HFFc6 (cell line): ENCODE measurements around the gene SFXN4. TPM values are rescaled to one million over a fixed set of nuclear protein-coding genes. Genes with fewer than 3 reads are reported as not detected.

ENCODE experiments used
- DNase-seq: peaks from one replicate; pipeline ENCODE4 v3.0.0-alpha.2; 2018
- H3K27ac Mint-ChIP-seq: 2 replicates; pipeline ENCODE4 v1.8.0; 2020; ENCODE audit warnings: mild to moderate bottlenecking, mixed read lengths
- H3K27me3 Mint-ChIP-seq: 2 replicates; pipeline ENCODE4 v1.8.0; 2021; ENCODE audit warnings: mild to moderate bottlenecking, moderate library complexity, mixed read lengths; ENCODE audit not compliant: insufficient read depth
- H3K36me3 Mint-ChIP-seq: 2 replicates; pipeline ENCODE4 v1.8.0; 2021; ENCODE audit warnings: low read depth, mixed read lengths
- H3K4me1 Mint-ChIP-seq: 2 replicates; pipeline ENCODE4 v1.8.0; 2020; ENCODE audit warnings: low read depth, mixed read lengths
- H3K4me3 Mint-ChIP-seq: 2 replicates; pipeline ENCODE4 v1.8.0; 2020; ENCODE audit warnings: mild to moderate bottlenecking, moderate library complexity, mixed read lengths
- H3K9me3 Mint-ChIP-seq: 2 replicates; pipeline ENCODE4 v1.8.0; 2020; ENCODE audit warnings: mild to moderate bottlenecking, mixed read lengths
- total RNA-seq, 6 experiments: library from RNA; stranded (reverse); fragmentation: NEBNext Ultra II Directional; extraction: Animal tissue kit (Norgen Biotek cat#: 25700); gene quantifications; 2 replicates in 1 of 6; 3 replicates in 5 of 6; pipeline ENCODE4 v1.2.3, GENCODE V29; 2021
- TF ChIP-seq, protein P1 (sequence below): fragments of 200-600 bp; sonication (generic); IDR thresholded peaks from 2 replicates; pipeline ENCODE4 v1.5.0; 2021; ENCODE audit warnings: antibody characterized with exemption, mild to moderate bottlenecking

The SFXN4 gene
- total RNA-seq, 6 experiments from 2014 or later: 10.9 to 18.5 (median 14.2) TPM

DNA sequence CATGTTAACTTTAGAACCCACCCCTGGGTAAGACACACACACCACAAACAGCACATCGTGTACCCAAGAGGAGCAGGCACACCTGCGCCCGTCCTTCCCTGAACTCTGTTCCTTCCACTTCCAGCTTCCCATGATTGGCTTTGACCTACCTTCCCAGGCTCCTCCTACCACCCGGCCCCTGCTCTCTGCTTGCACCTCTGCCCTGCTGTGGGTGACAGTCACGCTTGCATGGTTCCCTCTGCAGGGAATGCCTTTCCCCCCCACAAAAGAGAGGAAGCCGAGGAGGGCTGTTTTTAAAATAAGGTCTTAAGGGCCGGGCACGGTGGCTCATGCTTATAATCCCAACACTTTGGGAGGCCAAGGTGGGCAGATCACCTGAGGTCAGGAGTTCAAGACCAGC, 16.4 kb downstream of the SFXN4 start:
- Mint-ChIP-seq H3K27me3 (peaks cover 2% of the 10 kb centered on the region), H3K4me1 (no peaks in the 10 kb centered on the region), H3K36me3 (peaks cover 15% of the 10 kb centered on the region), H3K27ac (no peak overlapping the region), H3K9me3 (no peaks in the 10 kb centered on the region), H3K4me3 (no peak overlapping the region)
- no peak for DNase-seq
- TF ChIP-seq, protein P1, sequence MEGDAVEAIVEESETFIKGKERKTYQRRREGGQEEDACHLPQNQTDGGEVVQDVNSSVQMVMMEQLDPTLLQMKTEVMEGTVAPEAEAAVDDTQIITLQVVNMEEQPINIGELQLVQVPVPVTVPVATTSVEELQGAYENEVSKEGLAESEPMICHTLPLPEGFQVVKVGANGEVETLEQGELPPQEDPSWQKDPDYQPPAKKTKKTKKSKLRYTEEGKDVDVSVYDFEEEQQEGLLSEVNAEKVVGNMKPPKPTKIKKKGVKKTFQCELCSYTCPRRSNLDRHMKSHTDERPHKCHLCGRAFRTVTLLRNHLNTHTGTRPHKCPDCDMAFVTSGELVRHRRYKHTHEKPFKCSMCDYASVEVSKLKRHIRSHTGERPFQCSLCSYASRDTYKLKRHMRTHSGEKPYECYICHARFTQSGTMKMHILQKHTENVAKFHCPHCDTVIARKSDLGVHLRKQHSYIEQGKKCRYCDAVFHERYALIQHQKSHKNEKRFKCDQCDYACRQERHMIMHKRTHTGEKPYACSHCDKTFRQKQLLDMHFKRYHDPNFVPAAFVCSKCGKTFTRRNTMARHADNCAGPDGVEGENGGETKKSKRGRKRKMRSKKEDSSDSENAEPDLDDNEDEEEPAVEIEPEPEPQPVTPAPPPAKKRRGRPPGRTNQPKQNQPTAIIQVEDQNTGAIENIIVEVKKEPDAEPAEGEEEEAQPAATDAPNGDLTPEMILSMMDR: no peak

DNA sequence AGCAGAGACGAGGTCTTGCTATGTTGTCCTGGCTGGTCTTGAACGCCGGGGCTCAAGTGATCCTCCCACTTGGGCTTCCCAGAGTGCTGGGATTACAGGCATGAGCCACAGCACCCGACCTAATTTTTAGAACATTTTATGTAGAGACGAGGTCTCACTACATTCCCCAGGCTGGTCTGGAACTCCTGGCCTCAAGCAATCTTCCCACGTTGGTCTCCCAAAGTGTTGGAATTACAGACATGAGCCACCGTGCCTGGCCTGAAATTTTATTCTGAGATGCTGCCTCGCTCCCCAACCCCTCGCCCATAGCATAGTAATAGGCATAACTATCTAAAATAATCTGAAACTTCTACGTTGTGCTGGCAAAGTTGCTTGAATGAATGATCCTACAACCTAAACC, 21.9 kb downstream of the SFXN4 start:
- H3K27ac Mint-ChIP-seq: no peak overlapping the region
- peaks cover 1% of the 10 kb centered on the region for H3K4me1 Mint-ChIP-seq
- no peaks in the 10 kb centered on the region; the same call in none of the 2 replicates for H3K27me3 Mint-ChIP-seq
- DNase-seq: no peak
- H3K36me3 Mint-ChIP-seq: peaks cover 3% of the 10 kb centered on the region
- H3K9me3 Mint-ChIP-seq: no peaks in the 10 kb centered on the region
- no peak overlapping the region for H3K4me3 Mint-ChIP-seq
- TF ChIP-seq, protein P1: no peak

DNA sequence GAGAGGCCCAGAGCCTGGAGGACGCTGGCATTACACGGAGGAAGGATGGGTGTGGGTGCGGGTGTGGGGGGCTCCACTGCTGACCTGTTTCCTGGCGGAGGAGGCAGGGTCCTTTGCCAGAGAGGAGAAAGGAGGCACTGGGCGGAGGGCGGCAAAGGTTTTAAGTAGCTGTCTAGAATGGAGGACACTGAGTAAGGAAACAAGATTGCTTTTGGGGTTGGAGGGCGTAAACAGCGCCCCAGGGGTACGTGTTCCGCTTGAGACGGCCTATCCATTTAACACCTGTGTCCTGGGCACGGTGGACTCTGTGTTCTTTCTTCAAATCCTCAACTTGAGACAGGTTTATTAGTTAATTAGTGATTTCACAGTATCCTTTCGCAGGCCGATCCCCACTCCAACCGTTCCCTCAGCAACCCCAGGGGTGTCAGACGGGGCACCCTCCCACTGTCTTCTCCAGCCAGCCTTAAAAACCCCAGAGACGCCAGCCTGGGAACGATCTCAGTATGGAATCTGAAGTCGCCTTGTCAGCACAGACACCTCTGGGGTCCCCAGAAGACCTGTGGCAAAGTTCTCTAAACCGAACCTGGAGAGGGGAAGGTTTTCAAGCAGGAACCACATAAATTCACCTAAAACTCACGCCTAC, 24.8 kb downstream of the SFXN4 start:
- peaks cover 7% of the 10 kb centered on the region for H3K36me3 Mint-ChIP-seq
- no peak overlapping the region for H3K27ac Mint-ChIP-seq
- H3K4me1 Mint-ChIP-seq: peaks cover 7% of the 10 kb centered on the region
- H3K27me3 Mint-ChIP-seq: no peaks in the 10 kb centered on the region; the same call in 1 of the 2 replicates
- H3K4me3 Mint-ChIP-seq: no peak overlapping the region
- no peaks in the 10 kb centered on the region for H3K9me3 Mint-ChIP-seq
- DNase-seq: no peak
- TF ChIP-seq, protein P1: no peak

DNA sequence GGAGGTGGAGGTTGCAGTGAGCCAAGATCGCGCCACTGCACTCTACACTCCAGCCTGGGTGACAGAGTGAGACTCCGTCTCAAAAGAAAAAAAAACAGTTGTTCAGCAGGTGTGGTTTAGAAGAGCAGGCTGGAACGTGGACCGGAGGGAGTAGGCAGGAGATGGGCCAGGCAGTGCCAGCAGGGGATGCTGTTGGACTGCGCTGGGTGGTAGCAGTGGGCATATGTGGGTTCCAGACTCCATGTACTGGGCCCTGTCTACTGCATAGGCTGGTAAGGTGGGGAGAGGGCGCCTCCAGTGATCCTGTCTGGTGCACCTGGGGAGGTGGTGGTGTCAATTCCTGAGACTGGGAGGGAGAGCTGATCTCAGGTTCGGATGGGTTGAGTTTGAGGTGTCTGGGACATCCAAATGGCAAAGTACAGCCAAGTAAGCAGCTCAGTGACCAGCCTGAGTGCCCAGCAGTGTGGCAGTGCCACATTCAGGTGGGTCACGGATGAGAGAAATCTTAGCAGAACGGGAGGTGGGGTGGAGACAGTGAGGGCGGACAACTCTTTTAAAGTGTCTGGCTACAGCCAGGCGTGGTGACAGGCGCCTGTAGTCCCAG, 25.9 kb downstream of the SFXN4 start:
- Mint-ChIP-seq H3K4me1 (peaks cover 15% of the 10 kb centered on the region), H3K4me3 (no peak overlapping the region), H3K9me3 (no peaks in the 10 kb centered on the region), H3K27me3 (no peaks in the 10 kb centered on the region), H3K27ac (no peak overlapping the region), H3K36me3 (peaks cover 7% of the 10 kb centered on the region)
- peak; percentile 15 for DNase-seq
- TF ChIP-seq, protein P1: peak; percentile 75

DNA sequence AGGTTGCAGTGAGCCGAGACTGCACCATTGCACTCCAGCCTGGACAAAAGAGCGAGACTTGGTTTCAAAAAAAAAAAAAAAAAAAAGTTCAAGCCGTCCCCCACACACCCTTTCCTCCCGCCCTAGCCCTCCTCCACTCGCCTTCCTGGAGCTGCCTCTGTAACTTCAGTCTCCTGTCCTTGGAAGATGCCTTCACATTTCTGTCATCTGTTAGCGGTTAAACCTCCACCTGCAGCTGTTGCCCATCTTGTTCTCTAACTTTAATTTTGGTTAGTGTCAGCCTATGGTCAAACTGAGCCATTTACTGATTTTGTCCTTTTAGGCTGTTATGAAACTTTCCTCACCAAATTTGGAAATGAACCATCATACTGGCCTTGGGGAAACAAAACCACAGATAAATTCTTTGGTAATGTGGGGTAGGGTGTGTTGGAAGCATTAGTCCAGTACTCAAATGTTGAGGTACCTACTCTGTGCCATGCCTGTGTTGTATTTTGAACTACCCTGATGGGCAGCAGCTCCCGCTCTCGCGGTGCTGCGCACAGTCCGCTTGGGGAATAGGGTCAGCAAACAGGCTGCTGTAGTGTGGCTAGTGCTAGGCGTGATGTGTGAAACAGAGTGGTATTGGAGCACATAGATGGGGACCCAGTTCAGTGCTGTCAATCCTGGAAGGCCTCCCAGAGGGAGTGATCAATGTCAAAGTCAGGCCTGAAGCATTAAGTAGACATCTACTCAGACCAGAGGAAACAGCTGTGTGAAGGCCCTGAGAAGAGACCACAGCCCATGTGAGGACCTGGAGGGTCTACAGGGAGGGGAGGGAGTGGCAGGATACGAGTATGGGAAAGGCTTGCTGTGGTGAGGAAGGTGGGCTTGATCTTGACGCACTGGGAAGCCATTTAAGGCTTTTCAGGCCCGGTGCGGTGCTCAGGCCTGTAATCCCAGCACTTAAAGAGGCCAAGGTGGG, 26.9 kb downstream of the SFXN4 start:
- TF ChIP-seq, protein P1: no peak
- H3K4me3 Mint-ChIP-seq: no peak overlapping the region
- peaks cover 11% of the 10 kb centered on the region for H3K36me3 Mint-ChIP-seq
- no peaks in the 10 kb centered on the region for H3K9me3 Mint-ChIP-seq
- no peak overlapping the region for H3K27ac Mint-ChIP-seq
- no peak for DNase-seq
- H3K4me1 Mint-ChIP-seq: peaks cover 20% of the 10 kb centered on the region
- 0 out of 2 replicates have a peak, but pooled peaks cover 2% of the 10 kb centered on the region for H3K27me3 Mint-ChIP-seq
